ENCODE data around the gene HSPG2.
A peak's percentile ranks its signal among the peaks of the same experiment; 100 is the strongest.

The HSPG2 gene

DNA sequence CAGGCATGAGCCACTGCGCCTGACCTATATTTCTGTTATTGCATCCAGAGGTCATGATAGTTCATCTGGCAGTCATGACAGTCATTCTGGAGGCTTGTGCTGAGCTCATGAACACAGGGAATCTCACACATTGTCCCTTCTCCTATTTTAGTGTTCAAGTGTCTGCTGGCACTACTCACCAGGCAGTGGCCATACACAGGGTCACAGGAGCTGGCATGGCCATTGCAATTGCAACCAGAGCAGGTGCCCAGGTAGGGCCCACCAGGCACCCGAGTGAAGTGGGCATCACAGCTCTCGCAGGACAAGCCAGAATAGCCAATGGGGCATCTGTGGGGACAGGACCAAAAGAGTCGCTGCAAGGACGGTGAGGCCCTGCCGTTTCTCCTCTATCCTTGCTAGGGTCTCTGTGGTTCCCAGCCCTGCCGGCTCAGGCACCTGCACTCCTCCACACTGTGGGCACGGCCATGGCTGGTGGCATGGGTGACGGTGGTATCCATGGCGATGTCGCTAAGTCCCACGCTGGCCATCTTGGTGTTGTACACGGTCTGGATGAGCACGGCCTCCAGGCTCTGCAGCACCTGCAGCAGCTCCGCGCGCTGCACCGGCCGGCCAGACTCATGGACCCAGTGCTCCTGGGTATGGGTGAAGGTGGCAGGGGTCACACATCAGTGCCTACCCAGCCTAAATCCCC lies 57.0 kb downstream of the HSPG2 start:
- no peak for DNase-seq

DNA sequence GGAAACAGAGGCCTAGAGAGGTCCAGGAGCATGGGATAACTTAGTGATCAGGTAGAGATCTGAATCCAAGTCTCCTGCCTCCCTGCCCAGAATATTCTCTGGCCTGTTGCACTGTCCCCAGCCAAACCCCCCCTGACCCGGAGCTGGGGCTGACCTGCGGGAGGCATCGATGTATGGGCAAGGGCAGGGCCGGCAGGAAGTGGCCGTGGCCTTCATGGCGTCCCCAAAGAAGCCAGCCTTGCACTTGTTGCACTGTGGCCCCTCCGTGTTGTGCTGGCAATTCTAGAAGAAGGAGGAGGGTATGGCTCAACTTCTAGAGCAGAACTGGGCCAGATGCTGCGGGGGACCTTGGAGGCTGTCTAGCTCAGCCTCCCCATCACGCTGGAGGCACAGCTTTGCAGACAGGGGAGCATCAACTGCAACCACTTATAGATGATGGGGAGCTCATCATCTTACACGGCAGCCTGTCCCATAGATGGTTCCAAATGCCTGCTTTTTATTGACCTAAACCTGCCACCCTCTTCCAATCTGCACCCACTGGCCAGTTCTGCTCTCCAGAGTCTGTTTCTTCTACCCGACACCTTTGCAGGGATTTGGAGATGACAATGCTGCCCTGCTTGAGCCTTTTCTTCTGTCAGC lies 58.2 kb downstream of the HSPG2 start:
- DNase-seq = no peak

DNA sequence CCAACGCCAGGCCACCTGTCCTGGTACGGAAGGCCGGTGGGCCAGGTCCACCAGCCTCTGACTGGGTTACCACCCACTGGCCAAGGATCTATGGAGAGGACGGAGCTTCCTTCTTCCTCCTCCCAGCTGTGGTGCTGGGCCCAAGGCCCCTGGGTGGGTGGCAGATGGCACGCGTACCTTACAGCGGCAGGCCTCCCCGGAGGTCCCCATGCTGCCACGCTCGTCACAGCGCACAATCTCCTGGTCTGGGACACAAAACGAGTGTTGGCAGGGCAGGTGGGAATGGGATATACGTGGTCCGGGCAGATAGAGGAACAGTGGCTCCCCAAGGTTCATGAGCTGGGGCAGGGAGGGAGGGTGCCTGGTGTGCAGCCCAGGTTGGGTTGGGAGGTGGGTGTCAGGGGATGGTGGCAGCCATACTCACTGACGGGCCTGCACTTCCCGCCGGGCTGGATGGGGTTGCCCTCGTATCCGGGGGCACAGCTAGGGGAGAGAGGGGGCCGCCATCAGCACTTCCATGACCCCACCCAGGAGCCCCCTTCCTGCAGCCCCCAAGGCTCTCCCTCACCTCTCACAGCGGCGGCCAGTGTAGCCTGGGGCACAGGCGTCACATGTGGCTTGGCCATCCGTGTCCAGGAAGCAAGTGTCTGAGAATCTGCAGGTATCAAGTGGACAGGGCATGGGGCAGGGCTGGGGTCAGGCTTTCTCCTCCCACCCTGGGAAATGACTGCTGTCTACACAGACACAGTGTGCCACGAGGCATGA lies 58.9 kb downstream of the HSPG2 start:
- no peak for DNase-seq

DNA sequence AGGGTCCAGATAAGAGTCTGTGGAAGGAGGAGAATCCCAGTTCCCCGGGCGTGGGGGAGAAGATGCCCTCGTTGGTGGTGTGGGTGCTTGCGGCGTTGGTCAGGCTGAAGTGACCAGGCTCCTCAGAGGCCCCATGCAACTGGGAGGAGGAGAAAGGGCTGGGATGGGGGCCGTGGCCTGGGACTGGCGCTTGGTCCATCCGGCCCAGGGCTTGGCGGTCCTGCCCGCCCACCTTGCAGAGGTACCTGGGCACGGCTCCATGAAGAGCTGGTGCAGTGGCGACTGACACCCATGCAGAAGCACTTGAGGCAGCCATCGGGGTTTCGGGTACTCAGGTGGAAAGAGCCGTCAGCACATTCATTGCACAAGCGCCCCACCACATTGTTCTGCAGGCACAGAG lies 60.8 kb downstream of the HSPG2 start:
- DNase-seq = no peak

DNA sequence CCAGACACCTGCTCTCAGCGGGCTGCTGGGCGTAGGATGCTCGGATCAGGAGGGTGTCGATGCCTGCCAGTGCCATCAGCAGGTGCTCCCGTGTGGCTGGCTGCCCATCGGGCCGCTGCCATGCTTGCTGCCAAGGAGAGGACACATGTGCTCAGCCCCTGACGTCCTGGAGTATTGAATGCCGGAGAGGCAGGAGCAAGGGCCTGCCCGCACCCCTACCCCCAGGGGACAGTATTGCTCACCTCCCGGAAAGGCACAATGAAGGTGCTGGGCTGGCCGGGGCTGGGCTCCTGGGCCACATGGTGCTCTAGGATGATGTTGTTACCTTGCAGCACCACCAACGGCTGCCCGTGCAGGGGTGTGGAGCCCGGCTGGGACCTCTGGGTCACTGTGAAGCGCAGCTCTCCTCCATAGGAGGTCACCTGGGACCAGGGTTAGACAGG lies 61.5 kb downstream of the HSPG2 start:
- DNase-seq = no peak

DNA sequence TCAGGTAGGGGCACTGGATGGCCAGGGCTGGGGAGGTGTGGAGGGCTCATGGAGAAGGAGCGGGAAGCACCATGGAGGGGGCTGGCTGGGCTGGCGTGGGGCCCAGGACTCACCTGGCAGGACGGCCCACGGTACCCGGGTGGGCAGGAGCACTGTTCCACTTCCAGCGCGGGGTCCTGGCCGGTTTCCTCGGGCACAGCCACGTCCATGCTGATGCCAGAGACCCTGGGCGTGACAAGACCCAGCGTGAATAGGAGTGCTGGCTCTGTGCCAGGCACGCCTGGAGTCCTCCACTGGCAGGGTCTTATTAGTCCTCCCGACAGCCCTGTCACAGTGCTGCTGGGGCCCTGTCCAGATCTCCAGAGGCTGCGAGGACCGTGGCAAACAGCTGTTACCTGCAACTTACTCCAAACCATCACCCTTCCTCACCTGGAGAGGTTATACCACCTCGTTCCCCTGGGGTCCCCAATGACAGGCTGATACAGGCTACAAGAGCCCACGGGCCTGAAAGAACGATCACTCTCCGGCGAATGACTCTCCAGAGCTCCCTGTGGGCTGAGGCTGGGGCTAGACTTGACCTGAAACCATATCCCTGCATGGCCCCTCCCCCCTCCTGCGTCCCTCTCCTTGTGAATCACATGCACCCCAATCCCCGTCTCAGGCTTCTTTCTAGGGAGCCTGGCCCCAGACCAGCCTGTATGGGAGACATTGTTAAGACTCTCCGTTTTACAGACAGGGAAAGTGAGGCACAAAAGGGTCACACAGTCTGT lies 62.1 kb downstream of the HSPG2 start:
- no peak for DNase-seq

DNA sequence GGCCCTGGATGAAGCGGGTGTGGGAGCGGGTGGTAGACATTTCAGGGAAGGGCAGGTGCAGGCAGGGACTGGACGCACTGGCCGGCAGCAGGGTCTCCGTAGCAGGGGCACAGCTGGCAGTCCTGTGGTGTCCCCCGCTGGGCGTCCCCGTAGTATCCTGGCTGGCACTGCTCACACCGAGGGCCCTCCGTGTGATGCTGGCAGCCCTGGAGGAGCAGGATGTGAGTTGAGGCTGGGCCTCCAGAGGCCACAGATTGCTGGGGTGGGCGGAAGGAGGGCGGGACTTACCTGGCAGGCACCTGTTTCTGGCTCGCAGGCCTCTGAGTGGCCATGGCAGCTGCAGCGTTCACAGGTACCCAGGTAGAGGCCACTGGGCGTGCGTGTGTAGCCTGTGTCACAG lies 62.8 kb downstream of the HSPG2 start:
- no peak for DNase-seq

DNA sequence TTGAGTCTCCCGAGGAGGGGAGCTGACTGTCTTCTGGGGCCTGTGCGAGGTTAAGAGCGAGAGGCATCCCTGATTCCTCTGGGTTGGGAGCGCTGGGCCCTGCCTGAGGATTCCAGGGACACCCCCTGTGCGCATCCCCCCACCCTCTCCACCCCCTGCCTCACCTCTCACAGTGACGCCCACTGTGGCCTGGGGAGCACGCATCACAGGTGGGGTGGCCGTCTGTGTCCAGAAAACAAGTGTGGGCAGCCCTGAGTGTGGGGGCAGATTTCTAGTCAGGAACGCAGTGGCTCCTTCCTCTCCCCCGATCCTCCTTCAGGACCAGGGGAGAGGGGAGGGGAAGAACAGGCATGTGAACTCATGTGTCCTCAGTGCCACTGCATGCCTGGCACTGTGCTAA lies 63.3 kb downstream of the HSPG2 start:
- DNase-seq = no peak

DNA sequence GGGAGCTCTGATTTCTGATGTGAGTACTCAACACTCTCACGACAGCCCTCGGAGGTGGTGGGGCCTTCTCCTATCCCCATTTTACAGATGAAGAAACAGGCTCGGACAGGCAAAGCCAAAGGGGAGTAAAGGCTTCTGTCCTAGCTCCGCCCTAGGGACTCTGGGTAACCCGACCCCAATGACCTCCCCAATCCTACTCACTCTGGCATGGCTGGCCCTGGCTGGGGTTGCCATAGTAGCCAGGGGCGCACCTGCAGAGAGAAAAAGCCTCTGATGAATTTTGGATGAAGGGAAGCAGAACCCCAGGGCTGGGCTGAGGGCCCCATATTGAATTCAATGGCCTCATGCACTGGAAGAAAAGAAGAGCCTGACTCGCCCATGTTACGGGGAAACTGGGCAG lies 63.9 kb downstream of the HSPG2 start:
- no peak for DNase-seq

DNA sequence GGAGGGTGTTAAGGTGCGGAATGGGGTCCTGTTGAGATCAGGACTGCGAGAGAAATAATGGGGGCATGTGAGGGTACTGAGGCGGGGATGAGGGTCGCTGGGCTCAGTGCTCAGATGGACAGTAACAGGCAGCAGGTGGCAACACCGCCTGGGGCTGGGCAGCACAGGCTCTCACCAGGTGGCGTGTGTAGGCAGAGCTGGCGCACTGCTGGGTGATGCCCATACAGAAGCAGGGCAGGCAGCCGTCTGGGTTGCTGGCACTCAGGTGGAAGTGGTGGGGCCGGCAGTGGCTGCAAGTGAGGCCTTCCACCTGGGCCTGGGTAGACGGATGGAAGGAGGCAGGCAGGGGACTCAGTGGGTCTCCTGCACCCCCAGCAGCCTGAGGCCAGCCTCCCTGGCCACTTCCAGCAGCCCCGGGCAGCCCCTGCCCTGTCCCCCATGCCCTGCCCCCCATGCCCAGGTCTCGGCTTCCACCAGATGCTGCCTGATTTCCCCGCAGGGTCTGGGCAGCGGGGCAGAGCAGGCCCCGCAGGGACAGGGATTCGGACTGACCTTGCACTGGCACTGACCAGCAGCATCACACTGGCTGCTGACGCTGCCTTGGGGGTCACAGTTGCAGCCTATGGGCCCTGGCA lies 64.5 kb downstream of the HSPG2 start:
- no peak for DNase-seq

DNA sequence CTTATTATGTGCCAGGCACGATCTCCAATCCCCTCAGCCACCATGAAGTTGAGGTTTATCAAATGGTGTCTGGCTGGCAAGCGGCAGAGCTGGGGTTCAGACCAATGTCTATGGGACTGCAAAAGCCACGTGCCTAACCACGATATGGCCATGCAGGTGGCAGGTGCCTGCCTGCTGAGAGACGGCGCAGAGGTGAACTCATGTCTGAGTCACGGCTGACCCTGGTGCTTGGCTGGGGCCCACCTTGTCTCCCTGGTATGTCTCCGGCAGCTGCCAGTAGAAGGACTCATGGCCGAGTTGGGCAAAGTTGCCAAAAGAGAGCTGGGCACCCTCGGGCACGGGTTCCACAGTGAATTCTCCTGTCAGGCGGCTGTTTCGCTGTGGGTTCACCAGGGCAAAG lies 65.2 kb downstream of the HSPG2 start:
- DNase-seq = no peak

DNA sequence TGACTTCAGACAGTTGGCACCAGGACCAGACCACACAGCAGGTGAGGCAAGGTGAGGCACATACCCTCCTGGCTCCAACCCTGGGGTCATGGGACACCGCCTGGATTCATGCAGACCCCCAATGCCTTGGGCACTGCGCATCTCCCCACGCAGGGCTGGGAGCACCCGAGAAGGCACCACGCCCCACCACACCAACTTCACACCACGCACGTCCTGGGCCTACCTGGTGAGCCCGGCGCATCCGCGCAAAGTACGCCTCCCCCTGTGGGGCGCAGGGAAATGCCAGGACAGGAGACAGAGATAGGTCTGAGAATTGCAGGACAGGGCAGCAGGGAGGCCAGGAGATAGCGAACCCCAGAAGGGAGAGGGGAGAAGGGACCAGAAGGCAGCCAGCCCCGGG lies 66.5 kb downstream of the HSPG2 start:
- no peak for DNase-seq

DNA sequence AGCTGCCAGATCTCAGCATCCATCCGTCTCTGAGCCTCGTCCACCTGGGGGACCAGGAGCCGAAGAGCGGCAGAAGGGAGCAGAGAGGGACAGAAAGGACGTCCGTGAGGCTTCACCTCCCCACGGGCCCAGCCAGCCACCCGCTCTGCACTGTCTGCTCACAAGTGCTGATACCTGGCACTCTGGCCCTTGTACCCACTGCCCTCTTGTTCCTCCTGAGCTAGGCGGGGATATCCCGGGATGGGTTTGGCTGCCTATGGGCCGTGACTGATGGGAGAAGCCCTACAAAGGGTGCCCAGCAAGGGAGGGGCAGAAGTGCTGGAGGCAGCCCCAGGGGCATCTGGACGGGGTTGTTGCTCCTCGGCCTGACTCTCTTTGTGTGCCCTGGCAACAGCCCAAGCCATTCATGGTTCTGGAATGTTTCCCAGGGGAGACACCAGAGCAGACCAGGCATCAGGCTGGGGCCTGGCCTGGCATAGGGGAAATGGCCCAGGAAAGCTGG lies 67.4 kb downstream of the HSPG2 start:
- DNase-seq = no peak

DNA sequence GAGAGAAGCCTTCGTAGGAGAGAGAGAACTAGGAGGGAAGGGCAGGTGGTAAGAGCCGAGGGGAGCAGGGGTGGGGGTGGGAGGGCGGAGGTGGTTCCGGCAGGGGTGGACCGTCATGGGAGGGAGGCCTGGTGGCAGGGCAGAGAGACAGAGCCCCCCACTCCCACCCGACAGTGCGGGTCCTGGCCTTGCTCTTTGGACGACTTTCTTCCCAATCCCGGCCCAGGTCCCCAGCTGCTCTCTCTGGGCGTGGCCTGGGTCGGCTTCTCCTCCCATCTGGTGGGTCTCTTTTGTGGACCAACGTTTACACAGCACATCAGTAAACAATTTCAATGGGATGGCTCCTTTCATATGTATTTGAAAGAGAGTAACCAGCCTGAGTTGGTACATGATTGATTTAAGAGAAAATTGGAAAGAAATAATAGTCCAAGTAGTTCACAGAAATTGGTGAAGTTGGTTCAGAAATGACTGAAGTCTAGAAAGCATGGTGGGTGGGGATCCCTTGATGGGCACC lies 68.1 kb downstream of the HSPG2 start:
- DNase-seq = no peak

DNA sequence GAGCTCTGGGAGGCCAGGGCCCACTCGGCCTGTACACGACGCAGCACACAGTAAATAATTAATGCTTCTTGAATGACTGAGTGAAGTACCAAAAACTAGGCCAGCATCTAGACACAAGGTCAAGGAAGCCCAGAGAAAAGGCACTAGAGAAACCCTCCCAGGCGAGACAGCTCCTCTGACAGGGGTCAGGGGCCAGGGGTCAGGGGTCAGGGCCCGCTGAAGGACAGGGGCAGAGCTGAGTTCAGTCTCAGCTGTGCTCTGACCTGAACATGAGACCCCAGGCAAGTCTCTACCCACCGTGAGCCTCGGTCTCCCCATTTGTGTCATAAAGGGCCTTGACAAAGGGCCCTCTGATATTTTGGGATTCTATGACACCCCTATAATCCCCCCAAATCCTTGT lies 68.6 kb downstream of the HSPG2 start:
- no peak for DNase-seq

DNA sequence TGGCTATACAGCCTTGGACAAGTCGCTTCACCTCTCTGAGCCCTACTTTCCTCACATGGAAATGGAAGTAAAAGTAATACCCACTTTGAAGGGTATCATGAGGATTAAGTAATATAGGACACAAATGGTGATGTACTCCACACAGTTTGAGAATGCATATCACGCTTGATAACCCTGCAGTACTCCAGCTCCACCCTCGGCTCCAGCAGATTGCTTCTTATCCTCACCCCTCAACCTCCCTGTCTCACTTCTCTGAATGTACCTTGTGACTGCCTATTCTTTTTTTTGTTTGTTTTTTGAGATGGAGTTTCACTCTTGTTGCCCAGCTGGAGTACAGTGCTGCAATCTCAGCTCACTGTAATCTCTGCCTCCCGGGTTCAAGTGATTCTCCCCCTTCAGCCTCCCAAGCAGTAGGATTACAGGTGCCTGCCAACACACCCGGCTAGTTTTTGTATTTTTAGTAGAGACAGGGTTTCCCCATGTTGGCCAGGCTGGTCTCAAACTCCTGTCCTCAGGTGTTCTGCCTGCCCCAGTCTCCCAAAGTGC lies 69.6 kb downstream of the HSPG2 start:
- no peak for DNase-seq

DNA sequence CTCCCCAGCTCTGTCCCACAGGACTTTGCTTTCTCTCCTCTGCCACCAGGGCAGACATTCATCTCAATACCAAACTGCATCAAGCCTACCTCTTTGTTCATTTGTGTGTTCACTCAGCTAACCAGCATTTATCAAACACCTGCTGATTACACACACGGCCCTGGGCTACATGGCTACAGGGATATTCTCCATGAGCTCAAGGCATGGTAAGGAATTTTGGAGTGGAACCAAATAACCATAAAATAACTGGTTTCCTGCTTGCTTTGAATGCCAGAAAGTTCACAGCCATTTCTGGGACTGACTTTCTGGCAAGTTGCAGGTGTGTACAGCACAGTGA lies 70.4 kb downstream of the HSPG2 start:
- DNase-seq = no peak

DNA sequence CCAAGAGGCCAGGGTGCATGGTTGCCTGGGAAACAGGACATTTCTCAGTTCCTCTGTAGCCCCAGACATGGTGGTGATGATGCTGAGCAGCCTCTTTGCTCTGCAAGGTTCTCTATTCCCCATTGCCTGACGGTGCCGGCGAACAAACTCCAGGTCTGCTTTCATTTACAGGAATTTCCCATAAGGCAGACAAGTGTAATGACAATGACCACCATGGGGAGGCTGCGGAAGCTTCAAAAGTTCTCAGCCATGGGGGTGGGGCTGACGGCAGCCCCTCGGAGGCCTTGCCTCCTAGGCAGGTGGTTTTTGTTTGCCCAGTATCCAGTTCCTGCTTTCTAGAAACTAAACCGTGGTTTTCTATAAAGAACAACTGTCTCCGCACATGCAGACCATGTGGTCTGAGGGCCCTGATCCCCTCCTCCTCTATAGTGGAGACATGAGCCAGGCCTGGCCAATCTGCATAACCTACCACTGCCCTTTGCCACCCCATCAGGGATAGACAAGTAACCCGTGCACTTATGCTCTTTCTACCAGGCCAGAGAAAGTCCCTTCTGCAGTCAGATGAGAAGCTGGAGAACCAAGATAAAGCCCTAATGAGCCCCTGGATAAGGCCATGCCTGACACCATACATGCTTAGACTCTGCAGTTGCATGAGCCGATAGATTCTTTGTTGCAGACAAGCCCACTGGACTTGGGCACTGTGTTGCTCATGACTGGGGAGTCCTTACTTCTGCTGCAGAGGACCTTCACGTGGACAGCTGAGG lies 71.0 kb downstream of the HSPG2 start:
- DNase-seq = peak in 2 of 4 experiments; percentile 3 to 7

DNA sequence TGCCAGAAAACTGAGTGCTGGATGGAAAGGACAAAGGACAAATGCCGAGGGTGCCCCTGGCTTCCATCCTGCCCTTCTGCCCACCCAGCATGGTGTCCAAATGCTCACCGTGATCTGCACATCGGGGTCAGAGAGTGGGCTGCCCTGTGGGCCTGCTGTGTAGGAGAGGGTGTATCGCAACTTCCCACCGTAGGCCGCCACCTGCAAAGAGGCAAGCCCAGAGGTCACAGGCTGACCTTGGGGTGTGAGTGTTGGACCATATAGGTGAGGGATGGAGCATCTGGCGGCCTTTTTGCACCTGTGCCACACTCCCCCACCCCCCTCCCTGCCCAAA lies 71.5 kb downstream of the HSPG2 start:
- no peak for DNase-seq

DNA sequence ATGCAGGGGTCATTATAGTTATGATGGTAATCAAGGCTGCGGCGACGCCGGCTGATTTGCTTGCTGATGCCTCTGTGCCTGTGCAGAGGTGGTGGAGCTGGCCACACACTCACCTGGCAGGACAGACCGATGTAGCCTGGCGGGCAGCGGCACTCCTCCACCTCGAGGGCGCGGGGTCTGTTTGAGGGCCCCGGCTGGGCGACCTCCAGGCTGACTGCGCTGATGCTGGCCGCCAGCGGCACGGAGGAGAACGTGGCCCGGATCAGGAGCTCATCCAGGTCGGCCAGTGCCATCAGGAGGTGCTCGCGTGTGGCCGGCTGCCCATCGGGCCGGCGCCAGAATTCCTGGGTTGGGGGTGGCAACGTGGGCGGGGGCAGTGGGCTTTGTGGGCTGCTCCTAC lies 72.4 kb downstream of the HSPG2 start:
- DNase-seq = no peak

DNA sequence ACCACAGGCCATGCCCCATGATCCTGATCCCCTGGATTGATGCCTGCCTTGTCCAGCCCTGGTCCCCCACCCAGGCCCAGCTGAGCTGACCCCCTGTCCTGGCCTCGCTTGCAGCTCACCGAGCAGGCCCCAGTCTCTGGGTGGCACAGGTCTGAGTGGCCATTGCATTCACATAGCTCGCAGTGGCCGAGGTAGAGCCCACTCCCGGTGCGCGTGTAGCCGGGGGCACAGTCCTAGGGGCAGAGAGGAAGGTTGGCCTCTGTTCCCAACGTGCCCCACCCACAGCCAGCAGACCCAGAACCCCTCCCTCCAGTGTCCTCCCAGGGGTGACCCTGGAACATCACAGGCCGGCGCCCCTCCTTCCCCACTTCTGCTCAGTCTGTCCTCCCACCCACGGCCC lies 73.1 kb downstream of the HSPG2 start:
- no peak for DNase-seq

Measured in suppressor macrophage (primary cell).